Liver (tissue), 9 donors: ENCODE measurements around the gene DAO. TPM values are rescaled to one million over a fixed set of nuclear protein-coding genes. Genes with fewer than 3 reads are reported as not detected.

Experiments
- DNase-seq: peaks from one replicate; pipeline ENCODE4 v3.0.0-alpha.2; 2017; ENCODE audit warnings: low spot score
- H3K27ac ChIP-seq, 2 donors: one replicate each; pipeline ENCODE4 v1.7.0; 2013; ENCODE audit warnings: inconsistent platforms in 2 of 2, low read length in 2 of 2, control low read depth in 1 of 2, low read depth in 1 of 2, mild to moderate bottlenecking in 1 of 2
- H3K27me3 ChIP-seq, 4 donors: one replicate each; pipeline versions ENCODE4 v1.6.1 to v1.7.0; 2013; ENCODE audit warnings: low read length in 3 of 4, inconsistent platforms in 1 of 4, mild to moderate bottlenecking in 1 of 4, moderate library complexity in 1 of 4; ENCODE audit not compliant: control insufficient read depth in 4 of 4, insufficient read depth in 4 of 4
- H3K36me3 ChIP-seq, 4 donors: one replicate each; pipeline versions ENCODE4 v1.6.1 to v1.7.0; 2013; ENCODE audit warnings: low read length in 3 of 4, mild to moderate bottlenecking in 3 of 4, low read depth in 1 of 4, moderate library complexity in 1 of 4; ENCODE audit not compliant: control insufficient read depth in 4 of 4, insufficient read depth in 3 of 4
- H3K4me1 ChIP-seq, 4 donors: one replicate each; pipeline versions ENCODE4 v1.6.1 to v1.7.0; 2013; ENCODE audit warnings: low read length in 3 of 4, mild to moderate bottlenecking in 3 of 4, moderate library complexity in 1 of 4; ENCODE audit not compliant: control insufficient read depth in 4 of 4, insufficient read depth in 4 of 4
- H3K4me3 ChIP-seq, 3 donors: one replicate each; pipeline versions ENCODE4 v1.6.1 to v1.7.0; 2013; ENCODE audit warnings: low read length in 3 of 3, control low read depth in 1 of 3, low read depth in 1 of 3, mild to moderate bottlenecking in 1 of 3
- H3K9ac ChIP-seq, 2 donors: one replicate each; pipeline ENCODE4 v1.7.0; 2013; ENCODE audit warnings: low read length in 2 of 2, mild to moderate bottlenecking in 2 of 2, moderate library complexity in 2 of 2, control low read depth in 1 of 2, low read depth in 1 of 2
- H3K9me3 ChIP-seq, 4 donors: one replicate each; pipeline versions ENCODE4 v1.6.1 to v1.7.0; 2013; ENCODE audit warnings: low read length in 3 of 4; ENCODE audit not compliant: control insufficient read depth in 4 of 4
- ATF3 ChIP-seq: IDR thresholded peaks from 2 replicates; pipeline ENCODE4 v1.6.1; 2016; ENCODE audit warnings: antibody characterized with exemption
- CTCF ChIP-seq: fragments of 150-350 bp; IDR thresholded peaks from 2 replicates; pipeline ENCODE4 v1.5.1; 2017; ENCODE audit warnings: improper control_type of control experiment, low read depth, low read length; ENCODE audit not compliant: missing input control
- EGR1 ChIP-seq, 2 donors: IDR thresholded peaks; 2 replicates each; pipeline ENCODE4 v1.6.1; 2016 to 2018; ENCODE audit warnings: antibody characterized with exemption in 2 of 2, low read depth in 2 of 2
- FOXA1 ChIP-seq: IDR thresholded peaks from 2 replicates; pipeline ENCODE4 v1.6.1; 2016; ENCODE audit warnings: antibody characterized with exemption
- FOXA2 ChIP-seq: IDR thresholded peaks from 2 replicates; pipeline ENCODE4 v1.6.1; 2016; ENCODE audit warnings: antibody characterized with exemption
- GABPA ChIP-seq, 2 donors: IDR thresholded peaks in 1 of 2; conservative IDR thresholded peaks in 1 of 2; 2 replicates each; pipeline ENCODE4 v1.6.1; 2016; ENCODE audit warnings: antibody characterized with exemption in 2 of 2, mild to moderate bottlenecking in 1 of 2, moderate library complexity in 1 of 2
- HNF4A ChIP-seq, 2 donors: conservative IDR thresholded peaks; 2 replicates each; pipeline ENCODE4 v1.6.1; 2016; ENCODE audit warnings: antibody characterized with exemption in 2 of 2, mild to moderate bottlenecking in 2 of 2
- HNF4G ChIP-seq: IDR thresholded peaks from 2 replicates; pipeline ENCODE4 v1.6.1; 2016; ENCODE audit warnings: antibody characterized with exemption
- RAD21 ChIP-seq, 2 donors: IDR thresholded peaks; 2 replicates each; pipeline ENCODE4 v1.6.1; 2016; ENCODE audit warnings: antibody characterized with exemption in 2 of 2, mild to moderate bottlenecking in 2 of 2
- REST ChIP-seq: IDR thresholded peaks from 2 replicates; pipeline ENCODE4 v1.6.1; 2016; ENCODE audit warnings: antibody characterized with exemption, mild to moderate bottlenecking
- RXRA ChIP-seq, 2 donors: IDR thresholded peaks; 2 replicates each; pipeline ENCODE4 v1.6.1; 2017 to 2018; ENCODE audit warnings: antibody characterized with exemption in 2 of 2, mild to moderate bottlenecking in 1 of 2
- SP1 ChIP-seq: IDR thresholded peaks from 2 replicates; pipeline ENCODE4 v1.6.1; 2018; ENCODE audit warnings: antibody characterized with exemption, mild to moderate bottlenecking
- TAF1 ChIP-seq: conservative IDR thresholded peaks from 2 replicates; pipeline ENCODE4 v1.6.1; 2016; ENCODE audit warnings: antibody characterized with exemption, mild to moderate bottlenecking
- YY1 ChIP-seq: IDR thresholded peaks from 2 replicates; pipeline ENCODE4 v1.6.1; 2016; ENCODE audit warnings: antibody characterized with exemption, mild to moderate bottlenecking
- WGBS: extraction: QIAGEN DNeasy Blood & Tissue Kit; methylation state at CpG from one replicate; pipeline ENCODE4 v1.1.7; 2013; 5-methylcytosine and 5-hydroxymethylcytosine counted together
- polyA plus RNA-seq, 2 donors: library from polyadenylated mRNA; stranded (reverse) in 1 of 2; unstranded in 1 of 2; fragments of 200-250 nt in 1 of 2; fragments of >200 nt in 1 of 2; fragmentation: Nextera tagmentation in 1 of 2; extraction: Ambion mirVana in 1 of 2; gene quantifications; one replicate each; pipeline versions ENCODE4 v1.2.1 to v1.2.3, GENCODE V29; 2013 to 2015
- total RNA-seq, 2 donors: library from RNA; depleted of rRNA; stranded (reverse); fragments of >200 nt; gene quantifications; one replicate each; pipeline ENCODE4 v1.2.3, GENCODE V29; 2014
- TF ChIP-seq, protein P1 (sequence below): IDR thresholded peaks from 2 replicates; pipeline ENCODE4 v1.6.1; 2016; ENCODE audit warnings: antibody characterized with exemption
- TF ChIP-seq, protein P2 (sequence below): IDR thresholded peaks from 2 replicates; pipeline ENCODE4 v1.6.1; 2016; ENCODE audit warnings: antibody characterized with exemption
- donor health status: healthy.
- donor health status: healthy.
- donor health status: healthy.
- donor health status: healthy.
- donor health status: healthy.

Gene DAO
- total and polyA plus RNA-seq, 4 donors = 0.84 to 51.4 (median 22.9) TPM

- WGBS = 100% methylated on average over 1 of the region's 1 CpG
Observed at GRCh38 chr12:108859923-108860291, 20.0 kb upstream of the DAO start.

DNA sequence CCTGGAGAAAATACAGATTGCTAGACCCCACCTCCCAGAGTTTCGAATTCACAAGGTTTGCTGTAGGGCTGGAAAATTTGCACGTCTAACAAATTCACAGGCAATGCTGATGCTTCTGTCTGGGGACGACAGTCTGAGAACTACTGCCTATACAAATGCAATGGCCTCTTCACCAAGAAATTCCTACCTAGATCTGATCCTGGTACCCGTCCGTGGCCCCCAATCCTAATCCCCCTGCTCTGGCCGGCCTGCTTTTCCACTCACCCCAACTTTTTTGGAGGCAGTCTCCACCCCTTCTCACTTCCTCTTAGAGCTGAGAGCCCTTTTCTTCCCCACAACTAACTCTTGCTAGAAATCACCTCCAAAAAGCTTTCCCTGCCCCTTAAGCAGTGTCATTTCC is 19.4 kb upstream of the DAO start:
- H3K4me3 ChIP-seq = no peak overlapping the region
- TF ChIP-seq, protein P1, sequence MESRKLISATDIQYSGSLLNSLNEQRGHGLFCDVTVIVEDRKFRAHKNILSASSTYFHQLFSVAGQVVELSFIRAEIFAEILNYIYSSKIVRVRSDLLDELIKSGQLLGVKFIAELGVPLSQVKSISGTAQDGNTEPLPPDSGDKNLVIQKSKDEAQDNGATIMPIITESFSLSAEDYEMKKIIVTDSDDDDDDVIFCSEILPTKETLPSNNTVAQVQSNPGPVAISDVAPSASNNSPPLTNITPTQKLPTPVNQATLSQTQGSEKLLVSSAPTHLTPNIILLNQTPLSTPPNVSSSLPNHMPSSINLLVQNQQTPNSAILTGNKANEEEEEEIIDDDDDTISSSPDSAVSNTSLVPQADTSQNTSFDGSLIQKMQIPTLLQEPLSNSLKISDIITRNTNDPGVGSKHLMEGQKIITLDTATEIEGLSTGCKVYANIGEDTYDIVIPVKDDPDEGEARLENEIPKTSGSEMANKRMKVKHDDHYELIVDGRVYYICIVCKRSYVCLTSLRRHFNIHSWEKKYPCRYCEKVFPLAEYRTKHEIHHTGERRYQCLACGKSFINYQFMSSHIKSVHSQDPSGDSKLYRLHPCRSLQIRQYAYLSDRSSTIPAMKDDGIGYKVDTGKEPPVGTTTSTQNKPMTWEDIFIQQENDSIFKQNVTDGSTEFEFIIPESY = no peak
- TF ChIP-seq RXRA (IDR thresholded peaks at IDR 0.05) = no peak
- TF ChIP-seq EGR1 (IDR thresholded peaks at IDR 0.05; ENCODE audit: low read depth in 2 of 2) = no peak
- TF ChIP-seq ATF3 = no peak
- TF ChIP-seq, protein P2, sequence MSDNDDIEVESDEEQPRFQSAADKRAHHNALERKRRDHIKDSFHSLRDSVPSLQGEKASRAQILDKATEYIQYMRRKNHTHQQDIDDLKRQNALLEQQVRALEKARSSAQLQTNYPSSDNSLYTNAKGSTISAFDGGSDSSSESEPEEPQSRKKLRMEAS = no peak
- TF ChIP-seq CTCF = no peak
- no peak for TF ChIP-seq FOXA1
- no peak for TF ChIP-seq TAF1
- TF ChIP-seq HNF4A (conservative IDR thresholded peaks at IDR 0.05) = no peak
- TF ChIP-seq REST = no peak
- no peak for TF ChIP-seq FOXA2
- TF ChIP-seq GABPA (IDR thresholded peaks at IDR 0.05 in 1 of 2, conservative IDR thresholded peaks at IDR 0.05 in 1 of 2) = no peak
- no peak for TF ChIP-seq HNF4G
- TF ChIP-seq YY1 = no peak
- no peak for TF ChIP-seq SP1
- no peaks in the 10 kb centered on the region for H3K9me3 ChIP-seq
- no peaks in the 10 kb centered on the region for H3K27me3 ChIP-seq
- 80% methylated on average over 6 of the region's 6 CpGs for whole genome bisulfite sequencing
- H3K27ac ChIP-seq = no peak overlapping the region
- no peaks in the 10 kb centered on the region for H3K36me3 ChIP-seq
- peaks cover 2 to 24% (median 22%) of the 10 kb centered on the region in 4 donors for H3K4me1 ChIP-seq
- H3K9ac ChIP-seq = no peak overlapping the region
- no peak for DNase-seq

More at GRCh38 chr12:108859923-108860291, 20.0 kb upstream of the DAO start:
- Histone ChIP-seq H3K4me1 (peaks cover 2 to 26% (median 22%) of the 10 kb centered on the region in 4 donors), H3K9me3 (no peaks in the 10 kb centered on the region), H3K27ac (no peak overlapping the region), H3K27me3 (no peaks in the 10 kb centered on the region), H3K9ac (no peak overlapping the region), H3K36me3 (no peaks in the 10 kb centered on the region), H3K4me3 (no peak overlapping the region)
- TF ChIP-seq, protein P1 = no peak
- TF ChIP-seq RAD21 (IDR thresholded peaks at IDR 0.05) (no peak), ATF3 (no peak), RXRA (IDR thresholded peaks at IDR 0.05) (no peak), HNF4A (conservative IDR thresholded peaks at IDR 0.05) (no peak)
- no peak for DNase-seq
